CD4-positive, alpha-beta T cell treated with Interleukin-17A for 4 hours (primary cell): ENCODE results near the gene HOXC5.

Experiments
- DNase-seq: peaks from one replicate; pipeline ENCODE4 v3.0.0-alpha.2; 2020; ENCODE audit warnings: mixed read lengths

Gene HOXC5

GRCh38 chr12:53996240-53997203, 36.3 kb upstream of the HOXC5 start:
- no peak for DNase-seq

- no peak for DNase-seq
Measured at GRCh38 chr12:53997204-53998109, 35.4 kb upstream of the HOXC5 start.

- no peak for DNase-seq
Measured at GRCh38 chr12:53998110-53998899, 34.5 kb upstream of the HOXC5 start.

GRCh38 chr12:53998900-53999236, 34.0 kb upstream of the HOXC5 start:
- no peak for DNase-seq

GRCh38 chr12:53999559-54000115, 33.2 kb upstream of the HOXC5 start:
- no peak for DNase-seq

- no peak for DNase-seq
Measured at GRCh38 chr12:54000116-54001114, 32.4 kb upstream of the HOXC5 start, which contains the start of gene HOXC9. Gene HOXC9 (plus strand): TSS chr12:54000161. CDS start chr12:54000189, 28 bp downstream.

- DNase-seq: no peak
Measured at GRCh38 chr12:54001283-54002187, 31.3 kb upstream of the HOXC5 start.

GRCh38 chr12:54002278-54002914, 30.5 kb upstream of the HOXC5 start:
- no peak for DNase-seq

GRCh38 chr12:54002915-54003389, 29.9 kb upstream of the HOXC5 start:
- DNase-seq: no peak

GRCh38 chr12:54003625-54004024, 29.2 kb upstream of the HOXC5 start:
- no peak for DNase-seq

GRCh38 chr12:54004063-54004840, 28.6 kb upstream of the HOXC5 start:
- DNase-seq: no peak

- DNase-seq: no peak
Measured at GRCh38 chr12:54004841-54005530, 27.9 kb upstream of the HOXC5 start.

- DNase-seq: no peak
Measured at GRCh38 chr12:54005531-54005852, 27.4 kb upstream of the HOXC5 start.

- peak; percentile 91 for DNase-seq
Measured at GRCh38 chr12:54005853-54006558, 26.8 kb upstream of the HOXC5 start.

- no peak for DNase-seq
Measured at GRCh38 chr12:54006559-54007220, 26.2 kb upstream of the HOXC5 start.

- DNase-seq: no peak
Measured at GRCh38 chr12:54007538-54008259, 25.2 kb upstream of the HOXC5 start.
